GM21360 (cell line): ENCODE results near the gene TSPYL6.
"Not testable (repeated sequence)": the region's sequence is repeated elsewhere in the genome, so short reads cannot be mapped to it uniquely, and the experiment has no call there.

Source experiments
- ATAC-seq: cut with Tn5 transposase; IDR thresholded peaks from one replicate; pipeline ENCODE4 v1.9.1; 2021; ENCODE audit warnings: mild to moderate bottlenecking, moderate library complexity; ENCODE audit not compliant: unreplicated experiment

TSPYL6 gene

DNA sequence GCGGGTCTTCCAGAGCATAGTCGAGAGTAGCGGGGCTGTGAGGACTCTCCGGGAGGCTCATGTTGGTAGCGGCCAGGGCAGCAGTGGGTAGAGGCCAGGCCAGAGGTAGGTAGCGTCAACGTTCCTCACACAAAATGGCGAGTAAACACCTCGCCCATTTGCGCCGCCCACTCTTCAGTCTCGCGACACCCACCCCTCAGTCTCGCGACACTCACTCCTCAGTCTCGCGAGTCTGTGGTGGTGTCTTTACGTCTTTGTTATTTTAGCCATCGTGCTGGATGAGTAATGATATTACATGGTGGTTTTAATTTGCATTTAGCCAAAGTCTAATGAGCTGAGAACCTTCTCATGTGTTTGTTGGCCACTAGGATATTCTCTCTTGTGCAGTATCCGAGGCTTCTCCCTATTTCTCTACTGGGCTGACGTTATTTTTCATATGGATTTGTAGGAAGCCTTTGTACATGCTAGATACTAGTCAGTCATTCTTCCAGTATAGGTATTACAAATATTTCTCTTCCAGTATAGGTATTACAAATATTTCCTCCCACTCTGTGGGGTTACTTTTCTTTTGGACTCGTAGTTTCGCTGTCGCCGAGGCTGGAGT is at the start of gene TSPYL6:
Gene TSPYL6, minus strand, starts transcription at position 139 of the 604 bp plus-strand sequence. Its CDS starts 78 bp downstream, at position 61.
- ATAC-seq: no peak

DNA sequence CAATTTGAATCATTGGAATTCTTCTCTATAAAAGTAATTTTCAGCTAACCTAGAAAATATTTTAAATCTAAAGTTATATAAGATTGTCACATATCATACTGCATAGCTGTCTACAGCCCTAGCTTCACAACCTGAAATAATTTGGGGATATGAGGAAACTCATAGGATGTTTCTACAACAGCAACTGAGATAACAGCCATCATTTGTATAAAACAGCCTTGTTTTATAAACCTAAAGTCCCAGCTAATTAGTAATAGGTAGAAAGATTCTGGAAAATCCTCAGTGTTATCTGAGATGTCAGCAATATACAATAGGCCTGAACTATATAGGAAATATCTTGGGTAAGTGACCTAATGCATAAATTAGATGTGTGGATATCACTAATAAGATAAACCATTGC is 47.6 kb upstream of the TSPYL6 start:
- ATAC-seq: no peak

DNA sequence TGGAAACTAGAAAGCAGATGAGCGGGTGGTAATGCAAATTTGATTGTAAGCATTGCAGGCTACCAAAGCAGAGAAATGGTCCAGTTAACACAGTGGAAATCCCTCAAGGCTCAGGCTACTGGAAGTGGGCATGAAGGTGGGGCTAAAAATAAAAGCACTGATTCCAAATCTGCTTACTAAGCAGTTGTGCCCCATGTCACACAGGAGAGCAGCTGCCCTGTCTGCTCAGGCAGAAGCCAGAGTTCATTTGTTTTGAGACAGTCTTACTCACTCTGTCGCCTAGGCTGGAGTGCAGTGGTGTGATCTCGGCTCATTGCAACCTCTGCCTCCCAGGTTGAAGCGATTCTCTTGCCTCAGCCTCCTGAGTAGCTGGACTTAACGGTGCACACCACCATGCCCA is 42.5 kb upstream of the TSPYL6 start:
- no peak for ATAC-seq

DNA sequence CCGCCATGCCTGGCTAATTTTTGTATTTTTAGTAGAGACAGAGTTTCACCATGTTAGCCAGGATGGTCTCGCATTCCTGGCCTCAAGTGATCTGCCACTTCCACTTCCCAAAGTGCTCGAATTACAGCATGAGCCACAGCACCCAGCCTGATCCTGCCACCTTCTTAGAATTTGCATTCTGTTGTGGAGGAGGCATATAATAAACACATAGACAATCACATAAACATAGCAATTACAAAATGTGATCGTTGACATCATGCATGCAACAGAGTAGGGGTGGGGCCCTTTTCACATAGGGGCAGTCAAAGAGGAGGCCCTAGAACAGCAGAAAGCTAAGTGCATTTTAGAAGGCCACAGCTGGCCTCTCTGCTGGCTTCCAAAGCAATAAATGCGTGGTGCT is 39.9 kb upstream of the TSPYL6 start:
- ATAC-seq: no peak

DNA sequence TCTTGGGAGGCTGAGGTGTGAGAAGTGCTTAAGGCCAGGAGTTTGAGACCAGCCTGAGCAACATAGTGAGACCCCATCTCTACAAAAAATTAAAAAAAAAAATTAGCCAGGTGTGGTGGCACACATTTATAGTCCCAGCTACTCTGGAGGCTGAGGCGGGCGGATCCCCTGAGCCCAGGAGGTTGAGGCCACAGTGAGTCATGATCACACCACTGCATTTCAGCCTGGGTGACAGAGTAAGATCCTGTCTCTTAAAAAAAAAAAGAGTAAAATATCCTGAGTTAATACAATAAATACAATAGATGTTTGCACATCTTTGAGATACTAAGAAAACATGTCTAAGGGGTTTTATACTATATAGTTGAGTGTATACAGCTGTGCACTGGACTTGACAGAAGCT is 38.6 kb upstream of the TSPYL6 start:
- not testable (repeated sequence) for ATAC-seq

DNA sequence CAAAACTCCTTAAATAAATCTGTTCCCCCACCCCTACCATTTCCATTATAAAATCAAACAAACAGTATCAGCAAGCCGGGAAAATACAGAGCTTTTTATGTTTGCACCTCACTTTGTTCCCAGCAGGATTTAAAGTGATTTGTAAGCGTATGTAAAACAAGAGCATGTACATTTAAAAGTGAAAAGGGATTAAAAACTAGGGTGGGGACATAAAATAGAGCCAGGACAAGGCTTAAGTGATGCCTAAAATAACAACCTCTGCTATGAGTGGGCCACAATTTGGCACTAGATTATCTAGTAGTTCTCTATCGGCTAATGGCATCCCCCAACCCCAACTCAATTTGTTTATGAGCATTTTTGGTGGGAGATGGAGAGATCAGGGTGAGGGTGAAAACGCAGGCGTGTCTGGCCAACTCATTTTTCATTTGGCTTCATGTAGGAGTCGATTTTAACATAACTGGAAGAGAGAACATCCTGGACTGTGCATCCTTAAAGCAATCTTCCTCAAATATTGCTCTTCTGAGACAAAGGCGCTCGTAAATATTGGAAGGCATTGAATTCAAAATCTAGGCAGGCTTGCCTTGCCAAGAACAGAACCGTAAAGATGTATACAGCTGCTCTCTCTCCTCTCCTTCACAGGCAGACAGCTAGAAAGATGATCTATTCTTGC is 34.5 kb upstream of the TSPYL6 start:
- ATAC-seq: no peak

DNA sequence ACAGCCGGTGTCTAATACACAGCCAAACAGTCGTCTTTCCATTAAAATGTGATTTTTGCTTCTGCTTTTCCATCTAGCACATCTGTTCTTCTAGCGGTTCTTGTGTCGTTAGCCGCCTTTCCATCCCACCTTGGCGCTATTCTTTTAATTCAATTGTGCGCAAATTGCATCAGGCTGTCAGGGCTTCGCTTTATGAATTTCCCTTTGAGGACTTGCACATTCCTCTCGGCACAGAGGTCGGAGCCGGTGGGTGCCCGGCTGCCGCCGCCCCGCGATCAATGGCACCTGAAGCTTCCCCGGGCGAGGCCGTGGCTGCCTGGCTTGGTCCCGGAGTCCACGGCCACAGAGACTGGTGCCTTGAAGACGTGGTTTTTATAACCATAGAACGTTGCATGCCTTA is 33.9 kb upstream of the TSPYL6 start:
- ATAC-seq: no peak

DNA sequence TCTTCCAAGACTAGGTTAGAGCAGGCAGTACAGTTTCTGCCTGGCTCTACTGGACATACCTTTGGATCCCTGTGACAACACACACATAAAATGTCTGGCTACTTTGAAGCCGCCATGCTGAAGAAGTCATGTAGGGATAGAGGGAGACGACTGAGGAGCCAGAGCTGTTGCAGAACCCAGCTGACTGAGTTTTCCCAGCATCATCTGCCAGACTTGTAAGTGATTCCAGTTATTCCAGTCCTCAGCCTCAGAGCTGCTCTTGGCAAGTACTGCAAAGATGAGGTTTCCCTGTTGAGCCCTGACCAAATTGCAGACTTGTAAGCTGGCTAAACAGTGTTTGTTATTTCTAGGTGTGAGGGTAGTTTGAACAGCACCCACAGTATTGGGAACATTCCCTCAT is 31.5 kb upstream of the TSPYL6 start:
- no peak for ATAC-seq

DNA sequence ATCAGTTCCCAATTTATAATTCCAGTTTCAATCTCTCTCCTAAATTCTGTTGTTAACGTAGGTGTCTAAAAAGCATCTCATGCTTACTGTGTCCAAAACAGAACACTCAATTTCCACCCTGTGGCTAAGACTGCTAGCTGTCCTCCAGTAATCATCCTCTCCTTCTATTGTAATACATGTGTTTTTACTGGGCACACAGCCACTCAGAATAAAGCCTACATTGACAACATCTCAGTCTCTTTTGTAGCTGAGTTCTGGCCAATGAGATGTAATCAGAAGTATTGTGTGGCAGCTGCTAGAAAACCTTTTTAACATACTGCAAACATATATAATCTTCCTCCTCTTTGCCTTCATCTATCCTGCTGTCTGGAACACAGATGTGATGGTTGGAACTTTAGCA is 29.4 kb upstream of the TSPYL6 start:
- no peak for ATAC-seq

DNA sequence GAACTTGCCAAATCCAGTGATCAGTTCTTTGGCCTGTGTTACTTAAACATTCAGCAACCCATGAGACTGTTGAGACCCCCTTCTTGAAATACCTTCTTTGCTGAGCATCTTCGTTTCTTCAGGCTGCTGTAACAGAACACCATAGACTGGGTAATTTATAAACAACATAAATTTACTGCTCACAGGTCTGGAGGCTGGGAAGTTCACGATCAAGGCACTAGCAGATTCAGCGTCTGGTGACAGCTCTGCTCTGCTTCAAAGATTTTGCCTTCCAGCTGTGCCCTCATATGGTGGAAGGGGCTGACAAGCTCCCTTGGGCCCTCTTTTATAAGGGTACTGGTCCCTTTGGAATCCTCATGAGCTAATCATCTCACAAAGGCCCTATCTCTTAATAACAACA is 28.8 kb upstream of the TSPYL6 start:
- ATAC-seq: no peak

DNA sequence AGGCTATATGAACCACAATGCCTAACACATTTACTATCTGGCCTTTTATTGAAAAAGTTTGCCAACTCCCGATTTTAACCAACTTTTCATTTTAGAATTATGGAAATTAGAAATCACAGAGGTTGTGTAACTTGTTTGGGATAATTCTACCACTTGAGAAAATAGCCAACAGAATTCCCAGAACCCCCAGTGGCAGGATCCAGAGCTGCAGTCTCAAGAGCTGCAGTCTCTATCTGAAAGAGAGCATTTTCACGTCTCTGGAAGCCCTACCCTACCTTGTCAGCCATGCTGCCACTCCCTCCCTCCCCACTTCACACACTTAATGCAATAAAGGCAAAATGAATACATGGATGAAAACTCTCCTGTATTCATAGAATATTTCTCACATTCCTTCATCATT is 23.4 kb upstream of the TSPYL6 start:
- ATAC-seq: no peak

DNA sequence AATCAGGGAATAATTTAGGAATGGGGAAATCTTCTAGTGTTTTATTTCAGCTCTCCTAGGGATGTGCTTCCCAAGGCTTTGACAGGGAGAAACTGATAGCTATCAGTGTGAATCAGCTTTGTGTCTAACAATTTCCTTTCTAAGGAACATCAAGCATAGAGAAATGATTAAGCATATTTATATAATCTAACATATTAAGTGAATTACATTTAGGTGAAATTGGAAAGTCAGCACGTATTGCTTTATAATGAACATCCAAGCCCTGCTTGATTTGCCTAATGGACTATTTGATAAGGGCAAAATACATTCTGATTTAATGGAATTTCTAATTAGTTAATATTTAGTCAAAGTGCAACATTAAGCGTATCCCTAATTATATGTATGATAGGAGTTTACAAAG is 19.5 kb upstream of the TSPYL6 start:
- no peak for ATAC-seq

DNA sequence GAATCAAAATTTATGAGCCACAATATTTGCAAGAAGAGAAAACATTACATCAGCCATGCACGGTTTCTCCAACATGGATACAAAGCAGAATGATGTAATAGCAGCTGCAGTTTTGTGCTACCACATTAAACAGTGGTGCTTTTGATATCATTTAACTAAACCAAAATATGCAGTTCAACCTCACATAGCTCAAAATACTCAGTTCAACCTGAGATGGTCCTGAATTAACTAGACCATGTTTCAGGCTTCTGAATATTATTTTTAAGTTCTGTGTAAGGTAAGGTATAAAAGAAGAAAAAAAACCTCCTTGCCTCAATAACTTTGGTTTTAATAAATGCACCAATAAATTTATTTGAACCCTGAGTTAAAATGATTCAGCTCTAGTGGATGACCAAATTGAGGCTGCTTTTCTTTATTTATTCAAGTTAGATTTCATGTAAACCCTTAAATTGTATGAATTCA is 18.8 kb upstream of the TSPYL6 start:
- no peak for ATAC-seq

DNA sequence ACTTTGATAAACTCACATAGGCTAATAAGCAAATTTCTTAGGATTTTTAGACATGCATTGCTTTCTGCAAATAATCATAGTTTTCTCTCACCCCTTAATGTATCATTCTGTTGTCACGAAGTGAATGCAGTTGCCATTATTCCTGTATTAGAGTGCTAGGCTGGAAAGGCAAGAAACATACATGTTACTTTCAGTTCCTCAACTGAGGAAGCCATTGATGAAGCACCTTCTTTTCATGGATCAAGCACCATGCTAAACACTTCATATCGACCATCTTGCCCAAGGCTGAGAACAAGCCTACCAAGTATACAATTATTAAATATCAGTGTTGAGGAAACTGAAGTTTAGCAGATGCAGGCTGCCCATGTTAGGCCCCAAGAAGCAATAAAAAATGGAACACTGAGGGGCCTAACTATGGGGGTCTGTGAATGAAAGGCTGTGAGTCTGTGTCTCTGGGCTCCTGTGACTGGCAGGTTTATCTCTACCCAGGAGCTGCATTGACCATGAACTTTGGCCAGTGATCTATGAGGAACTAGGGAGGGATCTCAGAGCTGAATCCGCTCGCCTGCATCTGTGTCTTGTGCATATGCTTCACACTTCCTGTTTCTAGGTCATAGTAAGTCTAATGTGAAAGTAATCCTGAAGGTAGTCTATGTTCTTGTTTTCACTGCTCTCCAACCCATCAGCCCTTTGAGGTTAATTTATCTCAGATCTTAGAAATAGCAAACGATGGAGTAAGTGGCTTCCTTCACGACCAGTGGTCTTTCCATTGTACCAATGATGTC is 16.0 kb upstream of the TSPYL6 start:
- ATAC-seq: peak; percentile 95

DNA sequence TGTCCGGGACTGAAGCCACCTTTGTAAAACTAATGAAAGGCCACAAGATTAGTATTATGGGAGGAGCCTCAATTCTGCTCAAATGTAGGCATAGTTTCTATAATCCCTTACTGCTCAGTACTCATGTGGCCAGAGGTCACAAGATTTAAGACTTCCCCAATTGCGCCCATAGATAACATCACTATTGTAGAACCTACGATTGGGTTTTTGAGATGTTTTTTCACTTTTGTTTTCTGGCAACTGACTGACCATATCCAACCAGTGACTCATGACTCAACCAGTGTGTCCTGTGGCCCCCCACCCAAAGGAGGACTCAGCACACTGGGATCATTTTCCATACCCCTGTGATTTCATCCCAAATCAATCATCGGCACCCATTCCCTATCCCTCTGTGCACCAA is 15.2 kb upstream of the TSPYL6 start:
- no peak for ATAC-seq

DNA sequence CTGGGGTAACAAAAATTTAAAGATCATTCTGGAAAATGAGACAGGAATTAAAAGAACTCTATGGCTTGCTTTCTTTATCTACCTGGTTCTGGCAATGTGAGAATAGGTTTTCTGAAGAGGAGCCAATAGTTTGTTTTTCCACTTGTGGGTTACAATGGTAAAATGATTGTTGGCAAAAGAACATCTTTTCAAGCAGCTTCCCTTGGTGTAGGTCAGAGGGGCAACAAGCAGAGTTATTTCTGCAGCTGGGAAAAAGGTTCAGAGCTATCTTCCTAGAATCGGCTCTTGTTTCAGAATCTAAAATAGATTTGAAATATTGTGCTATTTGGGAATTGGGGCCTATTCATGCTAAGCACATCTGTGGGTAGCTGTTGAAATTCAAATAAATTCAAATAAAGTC is 11.5 kb upstream of the TSPYL6 start:
- ATAC-seq: no peak

DNA sequence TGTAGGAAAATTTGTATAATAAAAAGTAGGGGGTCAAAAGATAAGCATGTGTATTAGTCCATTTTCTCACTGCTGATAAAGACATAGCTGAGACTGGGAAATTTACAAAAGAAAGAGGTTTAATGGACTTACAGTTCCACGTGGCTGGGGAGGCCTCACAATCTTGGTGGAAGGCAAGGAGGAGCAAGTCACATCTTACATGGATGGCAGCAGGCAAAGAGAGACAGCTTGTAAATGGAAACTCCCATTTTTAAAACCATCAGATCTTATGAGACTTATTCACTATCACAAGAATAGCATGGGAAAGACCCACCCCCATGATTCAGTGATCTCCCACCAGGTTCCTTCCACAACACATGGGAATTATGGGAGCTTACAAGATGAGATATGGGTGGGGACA is 9.1 kb upstream of the TSPYL6 start:
- ATAC-seq: not testable (repeated sequence)

DNA sequence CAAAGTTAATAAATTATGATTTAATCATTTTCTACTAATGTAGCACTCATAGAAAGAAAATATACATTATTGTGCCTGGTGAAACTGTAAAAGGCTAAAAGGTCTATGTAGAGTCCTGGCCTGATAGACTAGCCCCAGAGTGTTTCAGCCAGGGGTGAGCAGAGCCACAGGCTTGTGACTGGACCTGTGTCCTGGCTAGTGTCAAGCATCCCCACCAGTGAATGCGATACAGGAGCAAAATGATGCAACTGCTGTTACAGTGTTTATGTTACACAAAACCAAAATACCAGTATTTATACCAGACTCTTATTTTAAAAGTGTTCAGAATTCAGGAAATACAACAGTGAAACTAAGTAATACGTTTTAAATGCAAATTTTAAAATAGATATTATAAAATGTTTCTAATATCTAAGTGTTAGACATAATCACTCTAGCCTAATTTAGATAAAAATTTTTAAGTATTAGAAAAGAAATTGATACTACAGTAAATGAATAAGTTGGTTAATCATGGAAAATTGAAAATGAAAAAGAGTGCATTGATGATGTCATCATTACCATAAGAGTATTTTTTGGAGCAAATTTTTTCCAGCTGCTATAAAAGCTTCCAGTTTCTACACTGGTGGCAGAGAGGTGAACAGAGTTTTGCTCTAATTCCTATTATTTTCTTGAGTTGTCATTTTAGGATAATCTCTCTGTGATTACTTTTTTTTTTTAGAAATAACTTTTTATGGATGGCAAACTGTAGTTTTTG is 6.2 kb upstream of the TSPYL6 start:
- no peak for ATAC-seq

DNA sequence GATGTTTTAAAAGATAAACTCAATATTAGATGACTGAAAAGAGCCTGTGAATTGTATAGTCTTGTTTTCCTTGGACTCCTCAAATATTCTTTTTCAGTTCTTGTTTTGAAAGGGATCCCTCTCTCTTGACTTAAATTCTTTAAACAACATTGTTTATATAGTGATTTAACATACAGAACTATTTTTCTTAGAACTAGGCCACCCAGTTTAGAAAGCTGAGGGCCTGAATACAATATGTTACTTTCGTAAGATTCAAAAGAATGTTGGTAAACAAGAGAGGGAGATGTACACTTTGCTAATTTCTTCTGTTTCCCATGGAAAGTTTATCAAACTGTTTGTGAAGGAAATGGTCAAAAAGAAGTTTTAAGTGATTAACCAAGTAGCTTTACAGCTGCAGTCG is 5.5 kb upstream of the TSPYL6 start:
- ATAC-seq: no peak

DNA sequence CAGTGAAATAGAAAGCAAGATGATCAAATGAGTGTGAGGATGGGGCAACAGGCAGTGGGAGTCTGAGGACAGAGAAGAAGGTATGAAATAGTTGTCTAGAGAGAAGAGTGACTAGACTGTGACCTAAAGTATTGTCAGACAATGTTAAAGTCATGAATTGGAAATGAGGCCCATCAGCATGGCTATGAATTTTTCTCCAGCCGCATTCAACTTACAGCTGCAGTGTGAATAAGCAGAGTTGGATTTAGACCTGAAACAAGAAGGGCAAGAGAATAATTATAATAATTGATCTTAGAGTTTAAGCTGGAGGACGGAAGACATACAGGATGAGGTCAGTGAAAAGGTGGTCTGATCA is 4.2 kb upstream of the TSPYL6 start:
- ATAC-seq: no peak

DNA sequence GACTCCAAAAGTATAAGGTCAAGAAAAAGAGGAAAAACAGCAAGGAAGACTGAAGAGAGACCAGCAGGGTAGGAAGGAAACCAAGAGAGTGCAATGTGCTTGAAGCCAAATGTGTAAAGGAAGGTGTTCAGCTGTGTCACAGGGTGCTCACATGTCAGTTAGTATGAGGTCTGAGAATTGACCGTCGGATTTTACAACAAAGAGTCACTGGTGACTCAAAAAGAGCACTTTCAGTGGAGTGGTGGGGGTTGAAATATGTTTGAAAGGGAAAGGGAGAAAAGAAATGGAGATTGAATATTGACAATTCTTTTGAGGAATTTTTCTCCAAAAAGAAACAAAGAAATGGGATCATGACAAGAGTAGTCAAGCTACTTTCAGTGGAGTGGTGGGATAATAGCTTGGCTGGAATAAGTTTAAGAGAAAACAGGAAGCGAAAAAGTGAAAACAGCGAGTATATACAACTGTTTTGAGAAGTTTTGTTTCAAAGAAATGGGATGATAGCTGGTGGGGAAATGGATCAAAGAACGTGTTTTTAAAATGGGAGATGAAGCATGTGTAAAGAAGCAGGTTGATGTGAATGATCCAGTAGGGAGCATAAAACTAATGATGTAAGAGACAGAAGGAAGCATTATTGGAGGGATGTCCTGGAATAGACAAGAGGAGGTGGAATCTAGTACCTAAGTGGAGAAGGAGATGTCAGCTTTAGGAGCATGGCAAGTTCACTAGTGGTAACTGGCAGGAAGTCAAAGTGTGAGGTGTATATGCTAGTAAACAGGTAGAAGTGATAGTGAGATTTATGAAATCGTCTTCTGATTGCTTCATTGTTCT is 3.6 kb upstream of the TSPYL6 start:
- peak; percentile 78 for ATAC-seq
